OCI-LY7 (cell line): ENCODE results near the gene SLCO4A1.

Experiments
- CTCF ChIP-seq: fragments of 200-600 bp; sonication (generic); conservative IDR thresholded peaks from 2 replicates; pipeline ENCODE4 v1.5.1; 2014; ENCODE audit warnings: mild to moderate bottlenecking, antibody characterized with exemption, low read length, moderate library complexity, mixed read lengths
- EZH2phosphoT487 ChIP-seq: fragments of 200-600 bp; sonication (generic); IDR thresholded peaks from 2 replicates; pipeline ENCODE4 v1.6.1; 2018; ENCODE audit warnings: low read depth, borderline replicate concordance, mild to moderate bottlenecking, mixed run types, antibody characterized with exemption, low read length, moderate library complexity, mixed read lengths

- TF ChIP-seq CTCF (no peak), EZH2phosphoT487 (no peak)
Measured at GRCh38 chr20:62623488-62624324, 18.6 kb upstream of the SLCO4A1 start.
